ENCODE results near the gene ABL1.

The ABL1 gene

GRCh38 chr9:130890124-130890523 lies 55.1 kb downstream of the ABL1 start:
- no peak for TF ChIP-seq CTCF (IDR thresholded peaks at IDR 0.05; ENCODE audit: low read depth, low read length)
- no peak for DNase-seq (ENCODE audit: extremely low read depth, low read depth)

GRCh38 chr9:130890870-130891687 lies 56.0 kb downstream of the ABL1 start:
- TF ChIP-seq CTCF (IDR thresholded peaks at IDR 0.05; ENCODE audit: low read depth, low read length) = no peak
- no peak for DNase-seq (ENCODE audit: extremely low read depth, low read depth)

GRCh38 chr9:130891688-130892476 lies 56.8 kb downstream of the ABL1 start:
- no peak for TF ChIP-seq CTCF (IDR thresholded peaks at IDR 0.05; ENCODE audit: low read depth, low read length)
- DNase-seq (ENCODE audit: extremely low read depth, low read depth) = no peak

GRCh38 chr9:130892477-130893304 lies 57.6 kb downstream of the ABL1 start:
- TF ChIP-seq CTCF (IDR thresholded peaks at IDR 0.05; ENCODE audit: low read depth, low read length) = no peak
- no peak for DNase-seq (ENCODE audit: extremely low read depth, low read depth)

GRCh38 chr9:130893341-130894101 lies 58.5 kb downstream of the ABL1 start:
- DNase-seq (ENCODE audit: extremely low read depth, low read depth) = no peak
- no peak for TF ChIP-seq CTCF (IDR thresholded peaks at IDR 0.05; ENCODE audit: low read depth, low read length)

GRCh38 chr9:130894546-130894945 lies 59.5 kb downstream of the ABL1 start:
- no peak for DNase-seq (ENCODE audit: extremely low read depth, low read depth)
- TF ChIP-seq CTCF (IDR thresholded peaks at IDR 0.05; ENCODE audit: low read depth, low read length) = no peak

Data from AG09319 (cell line).